Vagina (tissue), 2 donors: ENCODE results near the gene NHLRC2. TPM values are rescaled to one million over a fixed set of nuclear protein-coding genes. Genes with fewer than 3 reads are reported as not detected.

Experiments used
- DNase-seq, 2 donors: peaks; one replicate each; pipeline ENCODE4 v3.0.0-alpha.2; 2017; ENCODE audit errors: extremely low spot score in 2 of 2
- H3K27ac ChIP-seq: fragments of 200-600 bp; sonication (generic); one replicate; pipeline ENCODE4 v1.5.1; 2019
- H3K27me3 ChIP-seq: fragments of 200-600 bp; sonication (generic); one replicate; pipeline ENCODE4 v1.5.1; 2019
- H3K36me3 ChIP-seq, 2 donors: fragments of 200-600 bp; sonication (generic); one replicate each; pipeline ENCODE4 v1.5.1; 2017 to 2019
- H3K4me1 ChIP-seq: fragments of 200-600 bp; sonication (generic); one replicate; pipeline ENCODE4 v1.5.1; 2019
- H3K4me3 ChIP-seq, 2 donors: fragments of 200-600 bp; sonication (generic); 1 replicate in 1 of 2; 2 replicates in 1 of 2; pipeline ENCODE4 v1.5.1; 2016 to 2019
- H3K9me3 ChIP-seq: fragments of 200-600 bp; sonication (generic); one replicate; pipeline ENCODE4 v1.5.1; 2019
- CTCF ChIP-seq, 3 experiments: fragments of 450-650 bp in 2 of 3; fragments of 200-600 bp in 1 of 3; sonication (generic) in 1 of 3; IDR thresholded peaks; one replicate each; pipeline ENCODE4 v1.5.1; 2017 to 2019; ENCODE audit warnings: antibody characterized with exemption in 3 of 3, mild to moderate bottlenecking in 2 of 3, moderate library complexity in 2 of 3
- POLR2A ChIP-seq, 2 donors: fragments of 450-650 bp; IDR thresholded peaks; one replicate each; pipeline ENCODE4 v1.6.1; 2017; ENCODE audit warnings: antibody characterized with exemption in 2 of 2, mild to moderate bottlenecking in 2 of 2, moderate library complexity in 2 of 2
- POLR2AphosphoS5 ChIP-seq, 2 donors: sonication (generic); formaldehyde crosslinking; IDR thresholded peaks; one replicate each; pipeline ENCODE4 v1.9.0; 2017; ENCODE audit warnings: antibody characterized with exemption in 2 of 2, mild to moderate bottlenecking in 2 of 2, low read depth in 1 of 2; ENCODE audit not compliant: insufficient read depth in 1 of 2
- intact Hi-C: fragments of 100-400 bp; cut with DNase I; formaldehyde crosslinking; loops from one replicate; pipeline ENCODE4 v1.15.1; 2023
- total RNA-seq: library from RNA; depleted of rRNA; stranded (reverse); fragments of >200 nt; gene quantifications from one replicate; pipeline ENCODE4 v1.2.3, GENCODE V29; 2016

The NHLRC2 gene
- total RNA-seq, 1 donor from 2014 or later = 16.7 TPM

GRCh38 chr10:113843972-113844485 is 10.4 kb upstream of the NHLRC2 start:
- Histone ChIP-seq H3K4me3 (no peak overlapping the region), H3K27me3 (no peaks in the 10 kb centered on the region), H3K4me1 (no peaks in the 10 kb centered on the region), H3K9me3 (no peaks in the 10 kb centered on the region), H3K36me3 (peaks cover 3 to 16% of the 10 kb centered on the region in 2 donors), H3K27ac (no peak overlapping the region)
- intact Hi-C loops = no loop called here
- TF ChIP-seq CTCF (IDR thresholded peaks at IDR 0.05) (no peak), POLR2AphosphoS5 (IDR thresholded peaks at IDR 0.05; ENCODE audit: insufficient read depth in 1 of 2, low read depth in 1 of 2) (no peak), POLR2A (IDR thresholded peaks at IDR 0.05) (no peak)
- no peak for DNase-seq

DNA sequence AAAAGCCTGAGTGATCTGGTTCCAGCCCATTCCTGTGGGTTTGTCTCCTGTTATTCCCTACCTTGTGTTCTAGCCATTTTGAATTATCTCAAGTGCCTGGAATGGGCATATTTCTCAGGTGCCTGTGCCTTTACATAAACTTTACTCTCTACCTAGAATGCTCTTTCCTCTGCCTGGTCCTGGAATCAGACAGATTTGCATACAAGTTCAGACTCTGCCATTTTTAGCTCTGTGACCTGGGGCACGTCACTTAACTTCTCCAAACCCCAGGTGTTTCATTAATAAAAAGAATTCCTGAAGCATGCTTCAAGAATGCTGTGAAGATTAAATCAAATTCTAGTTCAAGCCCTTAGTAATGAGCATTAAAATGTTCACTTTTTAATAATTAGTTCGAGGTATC is 8.4 kb upstream of the NHLRC2 start:
- Histone ChIP-seq H3K4me1 (no peaks in the 10 kb centered on the region), H3K4me3 (no peak overlapping the region), H3K27ac (no peak overlapping the region), H3K36me3 (peaks cover 3 to 16% of the 10 kb centered on the region in 2 donors), H3K27me3 (no peaks in the 10 kb centered on the region), H3K9me3 (no peaks in the 10 kb centered on the region)
- no peak for TF ChIP-seq POLR2A (IDR thresholded peaks at IDR 0.05)
- no peak for TF ChIP-seq CTCF (IDR thresholded peaks at IDR 0.05)
- TF ChIP-seq POLR2AphosphoS5 (IDR thresholded peaks at IDR 0.05; ENCODE audit: insufficient read depth in 1 of 2, low read depth in 1 of 2) = no peak
- no peak for DNase-seq
- intact Hi-C loops = no loop called here

GRCh38 chr10:113849140-113849803 is 5.2 kb upstream of the NHLRC2 start:
- no peak overlapping the region for H3K27ac ChIP-seq
- no peak for DNase-seq
- H3K27me3 ChIP-seq = no peaks in the 10 kb centered on the region
- intact Hi-C loops = no loop called here
- no peak overlapping the region for H3K4me3 ChIP-seq
- H3K36me3 ChIP-seq = peaks cover 3 to 8% of the 10 kb centered on the region in 2 donors
- H3K4me1 ChIP-seq = peaks cover 14% of the 10 kb centered on the region
- TF ChIP-seq POLR2AphosphoS5 (IDR thresholded peaks at IDR 0.05; ENCODE audit: insufficient read depth in 1 of 2, low read depth in 1 of 2) (no peak), POLR2A (IDR thresholded peaks at IDR 0.05) (no peak), CTCF (IDR thresholded peaks at IDR 0.05) (no peak)
- H3K9me3 ChIP-seq = no peaks in the 10 kb centered on the region

- intact Hi-C loops = no loop called here
- H3K36me3 ChIP-seq = peaks cover 2 to 3% of the 10 kb centered on the region in 2 donors
- no peaks in the 10 kb centered on the region for H3K9me3 ChIP-seq
- H3K27ac ChIP-seq = no peak overlapping the region
- peaks cover 14% of the 10 kb centered on the region for H3K4me1 ChIP-seq
- H3K27me3 ChIP-seq = no peaks in the 10 kb centered on the region
- DNase-seq = no peak
- TF ChIP-seq CTCF (IDR thresholded peaks at IDR 0.05) (no peak), POLR2AphosphoS5 (IDR thresholded peaks at IDR 0.05; ENCODE audit: insufficient read depth in 1 of 2, low read depth in 1 of 2) (no peak), POLR2A (IDR thresholded peaks at IDR 0.05) (no peak)
- H3K4me3 ChIP-seq = no peak overlapping the region
These were observed 4.5 kb upstream of the NHLRC2 start for GRCh38 chr10:113849946-113850345.

GRCh38 chr10:113853578-113854012 is 866 bp upstream of the NHLRC2 start:
- H3K27ac ChIP-seq = peak overlapping the region; percentile 90
- H3K4me3 ChIP-seq = peak overlapping the region; percentile 75 to 95
- peaks cover 46% of the 10 kb centered on the region for H3K4me1 ChIP-seq
- peaks cover 0 to 3% of the 10 kb centered on the region in 2 donors for H3K36me3 ChIP-seq
- DNase-seq = no peak
- TF ChIP-seq POLR2AphosphoS5 (IDR thresholded peaks at IDR 0.05; ENCODE audit: insufficient read depth in 1 of 2, low read depth in 1 of 2) (no peak), CTCF (IDR thresholded peaks at IDR 0.05) (no peak), POLR2A (IDR thresholded peaks at IDR 0.05) (no peak)
- no peaks in the 10 kb centered on the region for H3K9me3 ChIP-seq
- intact Hi-C loops = no loop called here
- H3K27me3 ChIP-seq = no peaks in the 10 kb centered on the region
